GM23338 (cell line): ENCODE measurements around the gene ELP2. TPM values are rescaled to one million over a fixed set of nuclear protein-coding genes. Genes with fewer than 3 reads are reported as not detected.

Experiments
- ATAC-seq: fragments of 200-7000 bp; cut with Tn5 transposase; 3 replicates; pipeline ENCODE4 v1.9.1; 2020
- DNase-seq: peaks from one replicate; pipeline ENCODE4 v3.0.0-alpha.2; 2015; ENCODE audit warnings: low spot score
- H2AFZ ChIP-seq: fragments of 200-600 bp; sonication (generic); 2 replicates; pipeline ENCODE4 v1.8.0; 2016; ENCODE audit warnings: antibody characterized with exemption, mild to moderate bottlenecking, moderate library complexity
- H3F3A ChIP-seq: fragments of 200-600 bp; sonication (generic); replicated peaks from 2 replicates; pipeline ENCODE4 v1.8.0; 2017; ENCODE audit warnings: antibody characterized with exemption, mixed run types, low read depth
- H3K27ac ChIP-seq: fragments of 200-600 bp; sonication (generic); 2 replicates; pipeline ENCODE4 v1.6.1; 2016; ENCODE audit warnings: low read depth
- H3K27me3 ChIP-seq: fragments of 200-600 bp; sonication (generic); 2 replicates; pipeline ENCODE4 v1.8.0; 2016; ENCODE audit warnings: mild to moderate bottlenecking, mixed run types, moderate library complexity; ENCODE audit not compliant: insufficient read depth
- H3K36me3 ChIP-seq: fragments of 200-600 bp; sonication (generic); 2 replicates; pipeline ENCODE4 v1.8.0; 2016; ENCODE audit warnings: mild to moderate bottlenecking; ENCODE audit not compliant: insufficient read depth
- H3K4me1 ChIP-seq: fragments of 200-600 bp; sonication (generic); 2 replicates; pipeline ENCODE4 v1.8.0; 2016; ENCODE audit warnings: mild to moderate bottlenecking, moderate library complexity; ENCODE audit not compliant: insufficient read depth
- H3K4me2 ChIP-seq: fragments of 200-600 bp; sonication (generic); 2 replicates; pipeline ENCODE4 v1.7.1; 2017; ENCODE audit warnings: mixed run types
- H3K4me3 ChIP-seq: fragments of 200-600 bp; sonication (generic); 2 replicates; pipeline ENCODE4 v1.6.1; 2016; ENCODE audit warnings: mixed run types
- H3K79me2 ChIP-seq: fragments of 200-600 bp; sonication (generic); replicated peaks from 2 replicates; pipeline ENCODE4 v1.8.0; 2017; ENCODE audit warnings: mild to moderate bottlenecking; ENCODE audit not compliant: insufficient read depth
- H3K9me2 ChIP-seq: fragments of 200-600 bp; sonication (generic); 2 replicates; pipeline ENCODE4 v1.8.0; 2017; ENCODE audit not compliant: insufficient read depth
- H4K20me1 ChIP-seq: fragments of 200-600 bp; sonication (generic); replicated peaks from 2 replicates; pipeline ENCODE4 v1.8.0; 2017; ENCODE audit warnings: mild to moderate bottlenecking; ENCODE audit not compliant: insufficient read depth
- H3K27ac Mint-ChIP-seq: 2 replicates; pipeline ENCODE4 v1.8.0; 2020; ENCODE audit warnings: inconsistent platforms, mild to moderate bottlenecking, moderate library complexity, mixed read lengths
- H3K27me3 Mint-ChIP-seq: 3 replicates; pipeline ENCODE4 v1.8.0; 2022; ENCODE audit warnings: low read depth, mild to moderate bottlenecking, moderate library complexity, mixed read lengths, inconsistent platforms; ENCODE audit not compliant: insufficient read depth, poor library complexity
- H3K36me3 Mint-ChIP-seq: 3 replicates; pipeline ENCODE4 v1.8.0; 2021; ENCODE audit warnings: low read depth, mild to moderate bottlenecking, inconsistent platforms, moderate library complexity, mixed read lengths
- H3K4me1 Mint-ChIP-seq: 3 replicates; pipeline ENCODE4 v1.8.0; 2020; ENCODE audit warnings: mild to moderate bottlenecking, inconsistent platforms, mixed read lengths
- H3K4me3 Mint-ChIP-seq: 3 replicates; pipeline ENCODE4 v1.8.0; 2021; ENCODE audit warnings: moderate library complexity, mild to moderate bottlenecking, inconsistent platforms, mixed read lengths
- H3K9me3 Mint-ChIP-seq: 3 replicates; pipeline ENCODE4 v1.8.0; 2020; ENCODE audit warnings: moderate library complexity, mild to moderate bottlenecking, inconsistent platforms, mixed read lengths
- EZH2phosphoT487 ChIP-seq: fragments of 200-600 bp; sonication (generic); IDR thresholded peaks from one replicate; pipeline ENCODE4 v1.8.1; 2018; ENCODE audit warnings: antibody characterized with exemption; ENCODE audit not compliant: unreplicated experiment
- POLR2AphosphoS5 ChIP-seq: IDR thresholded peaks from 2 replicates; pipeline ENCODE4 v1.6.1; 2016; ENCODE audit warnings: antibody characterized with exemption, low read depth
- polyA plus RNA-seq: library from polyadenylated mRNA; unstranded; fragments of >200 nt; fragmentation: Nextera tagmentation; extraction: Ambion mirVana; gene quantifications from 2 replicates; pipeline ENCODE4 v1.2.1, GENCODE V29; 2016
- total RNA-seq: library from RNA; depleted of rRNA; stranded (reverse); fragments of >200 nt; shearing (Covaris generic); gene quantifications from 2 replicates; pipeline ENCODE4 v1.2.3, GENCODE V29; 2014
- TF ChIP-seq, protein P1 (sequence below), 2 experiments: fragments of 200-600 bp in 1 of 2; sonication (generic) in 1 of 2; conservative IDR thresholded peaks; 2 replicates each; pipeline versions ENCODE4 v1.5.1 to v1.6.1; 2016 to 2017; ENCODE audit warnings: antibody characterized with exemption in 2 of 2, low read depth in 2 of 2, mild to moderate bottlenecking in 2 of 2, moderate library complexity in 1 of 2
- TF ChIP-seq, protein P2 (sequence below): IDR thresholded peaks from one replicate; pipeline ENCODE4 v1.6.1; 2018; ENCODE audit warnings: antibody characterized with exemption; ENCODE audit not compliant: unreplicated experiment
- TF ChIP-seq, protein P3 (sequence below): fragments of 250-450 bp; sonication (Bioruptor Pico); IDR thresholded peaks from 2 replicates; pipeline ENCODE4 v1.5.0; 2020; ENCODE audit warnings: mild to moderate bottlenecking, moderate library complexity

ELP2 gene
- total and polyA plus RNA-seq, 2 experiments from 2014 or later, result 119 to 135 TPM

DNA sequence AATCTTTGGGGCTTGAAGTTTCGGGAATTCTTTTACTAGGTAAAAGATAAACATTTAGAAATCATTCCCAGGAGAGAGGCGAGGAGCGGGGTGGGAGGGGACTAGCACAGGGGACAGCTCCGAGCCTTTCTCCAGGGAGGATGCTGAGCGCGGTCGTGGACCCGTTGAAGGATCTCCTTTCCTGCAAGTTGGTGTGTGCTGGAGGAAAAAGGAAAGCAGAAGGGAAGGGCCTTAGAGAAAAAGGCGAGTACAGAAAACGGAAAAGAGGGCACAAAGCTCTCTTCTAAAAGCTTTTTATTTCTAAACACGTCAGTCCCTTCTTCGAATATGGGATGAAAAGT is 1.2 kb upstream of the ELP2 start:
- H3K9me2 ChIP-seq, result no peaks in the 10 kb centered on the region
- no peak overlapping the region for H3K27ac Mint-ChIP-seq
- no peak overlapping the region for H3K27ac ChIP-seq
- peak overlapping the region; percentile 92 for H3K4me3 ChIP-seq
- H3K9me3 Mint-ChIP-seq, result no peaks in the 10 kb centered on the region; the same call in 2 of the 3 replicates
- peak; percentile 16 for ATAC-seq
- peaks cover 32% of the 10 kb centered on the region for H3K4me1 ChIP-seq
- H3K27me3 ChIP-seq, result no peaks in the 10 kb centered on the region
- peak overlapping the region; percentile 78 for H3K4me2 ChIP-seq
- peaks cover 24% of the 10 kb centered on the region for H4K20me1 ChIP-seq
- DNase-seq, result peak; percentile 52
- TF ChIP-seq, protein P1, sequence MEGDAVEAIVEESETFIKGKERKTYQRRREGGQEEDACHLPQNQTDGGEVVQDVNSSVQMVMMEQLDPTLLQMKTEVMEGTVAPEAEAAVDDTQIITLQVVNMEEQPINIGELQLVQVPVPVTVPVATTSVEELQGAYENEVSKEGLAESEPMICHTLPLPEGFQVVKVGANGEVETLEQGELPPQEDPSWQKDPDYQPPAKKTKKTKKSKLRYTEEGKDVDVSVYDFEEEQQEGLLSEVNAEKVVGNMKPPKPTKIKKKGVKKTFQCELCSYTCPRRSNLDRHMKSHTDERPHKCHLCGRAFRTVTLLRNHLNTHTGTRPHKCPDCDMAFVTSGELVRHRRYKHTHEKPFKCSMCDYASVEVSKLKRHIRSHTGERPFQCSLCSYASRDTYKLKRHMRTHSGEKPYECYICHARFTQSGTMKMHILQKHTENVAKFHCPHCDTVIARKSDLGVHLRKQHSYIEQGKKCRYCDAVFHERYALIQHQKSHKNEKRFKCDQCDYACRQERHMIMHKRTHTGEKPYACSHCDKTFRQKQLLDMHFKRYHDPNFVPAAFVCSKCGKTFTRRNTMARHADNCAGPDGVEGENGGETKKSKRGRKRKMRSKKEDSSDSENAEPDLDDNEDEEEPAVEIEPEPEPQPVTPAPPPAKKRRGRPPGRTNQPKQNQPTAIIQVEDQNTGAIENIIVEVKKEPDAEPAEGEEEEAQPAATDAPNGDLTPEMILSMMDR (conservative IDR thresholded peaks at IDR 0.05; ENCODE audit: low read depth in 2 of 2), result no peak
- TF ChIP-seq, protein P2, sequence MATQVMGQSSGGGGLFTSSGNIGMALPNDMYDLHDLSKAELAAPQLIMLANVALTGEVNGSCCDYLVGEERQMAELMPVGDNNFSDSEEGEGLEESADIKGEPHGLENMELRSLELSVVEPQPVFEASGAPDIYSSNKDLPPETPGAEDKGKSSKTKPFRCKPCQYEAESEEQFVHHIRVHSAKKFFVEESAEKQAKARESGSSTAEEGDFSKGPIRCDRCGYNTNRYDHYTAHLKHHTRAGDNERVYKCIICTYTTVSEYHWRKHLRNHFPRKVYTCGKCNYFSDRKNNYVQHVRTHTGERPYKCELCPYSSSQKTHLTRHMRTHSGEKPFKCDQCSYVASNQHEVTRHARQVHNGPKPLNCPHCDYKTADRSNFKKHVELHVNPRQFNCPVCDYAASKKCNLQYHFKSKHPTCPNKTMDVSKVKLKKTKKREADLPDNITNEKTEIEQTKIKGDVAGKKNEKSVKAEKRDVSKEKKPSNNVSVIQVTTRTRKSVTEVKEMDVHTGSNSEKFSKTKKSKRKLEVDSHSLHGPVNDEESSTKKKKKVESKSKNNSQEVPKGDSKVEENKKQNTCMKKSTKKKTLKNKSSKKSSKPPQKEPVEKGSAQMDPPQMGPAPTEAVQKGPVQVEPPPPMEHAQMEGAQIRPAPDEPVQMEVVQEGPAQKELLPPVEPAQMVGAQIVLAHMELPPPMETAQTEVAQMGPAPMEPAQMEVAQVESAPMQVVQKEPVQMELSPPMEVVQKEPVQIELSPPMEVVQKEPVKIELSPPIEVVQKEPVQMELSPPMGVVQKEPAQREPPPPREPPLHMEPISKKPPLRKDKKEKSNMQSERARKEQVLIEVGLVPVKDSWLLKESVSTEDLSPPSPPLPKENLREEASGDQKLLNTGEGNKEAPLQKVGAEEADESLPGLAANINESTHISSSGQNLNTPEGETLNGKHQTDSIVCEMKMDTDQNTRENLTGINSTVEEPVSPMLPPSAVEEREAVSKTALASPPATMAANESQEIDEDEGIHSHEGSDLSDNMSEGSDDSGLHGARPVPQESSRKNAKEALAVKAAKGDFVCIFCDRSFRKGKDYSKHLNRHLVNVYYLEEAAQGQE, result peak; percentile 21
- H3K4me3 Mint-ChIP-seq, result peak overlapping the region; percentile 98
- H3F3A ChIP-seq, result no peaks in the 10 kb centered on the region
- H3K27me3 Mint-ChIP-seq, result peaks cover 6% of the 10 kb centered on the region
- H3K36me3 Mint-ChIP-seq, result peaks cover 26% of the 10 kb centered on the region
- H3K4me1 Mint-ChIP-seq, result peaks cover 23% of the 10 kb centered on the region
- peaks cover 20% of the 10 kb centered on the region; the same call in 1 of the 2 replicates for H3K36me3 ChIP-seq
- H3K79me2 ChIP-seq, result peaks cover 64% of the 10 kb centered on the region
- peak overlapping the region; percentile 100 for H2AFZ ChIP-seq

DNA sequence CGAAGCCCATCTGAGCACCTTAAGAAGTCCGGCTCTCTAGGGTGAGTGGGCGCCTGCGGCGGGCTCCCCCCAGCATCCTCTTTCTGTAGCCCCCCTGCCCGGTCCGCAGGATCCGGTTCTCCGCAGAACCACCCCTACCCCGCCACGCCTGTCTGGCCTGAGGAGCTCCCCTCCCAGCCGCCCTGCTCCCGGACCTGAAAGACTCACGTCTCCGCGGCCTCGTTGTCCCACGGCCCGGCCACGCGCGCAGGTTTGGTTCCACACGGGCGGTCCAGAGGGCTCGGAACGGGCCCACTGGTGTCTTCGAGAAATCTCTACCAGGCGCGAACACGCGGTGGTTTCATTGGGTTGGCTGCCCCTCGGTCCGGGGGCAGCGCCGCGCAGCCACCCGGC is 796 bp upstream of the ELP2 start:
- peaks cover 68% of the 10 kb centered on the region for H3K79me2 ChIP-seq
- peaks cover 32% of the 10 kb centered on the region for H3K4me1 ChIP-seq
- TF ChIP-seq EZH2phosphoT487 (no peak), POLR2AphosphoS5 (peak; percentile 66; the same call in 1 of the 2 replicates)
- TF ChIP-seq, protein P3, sequence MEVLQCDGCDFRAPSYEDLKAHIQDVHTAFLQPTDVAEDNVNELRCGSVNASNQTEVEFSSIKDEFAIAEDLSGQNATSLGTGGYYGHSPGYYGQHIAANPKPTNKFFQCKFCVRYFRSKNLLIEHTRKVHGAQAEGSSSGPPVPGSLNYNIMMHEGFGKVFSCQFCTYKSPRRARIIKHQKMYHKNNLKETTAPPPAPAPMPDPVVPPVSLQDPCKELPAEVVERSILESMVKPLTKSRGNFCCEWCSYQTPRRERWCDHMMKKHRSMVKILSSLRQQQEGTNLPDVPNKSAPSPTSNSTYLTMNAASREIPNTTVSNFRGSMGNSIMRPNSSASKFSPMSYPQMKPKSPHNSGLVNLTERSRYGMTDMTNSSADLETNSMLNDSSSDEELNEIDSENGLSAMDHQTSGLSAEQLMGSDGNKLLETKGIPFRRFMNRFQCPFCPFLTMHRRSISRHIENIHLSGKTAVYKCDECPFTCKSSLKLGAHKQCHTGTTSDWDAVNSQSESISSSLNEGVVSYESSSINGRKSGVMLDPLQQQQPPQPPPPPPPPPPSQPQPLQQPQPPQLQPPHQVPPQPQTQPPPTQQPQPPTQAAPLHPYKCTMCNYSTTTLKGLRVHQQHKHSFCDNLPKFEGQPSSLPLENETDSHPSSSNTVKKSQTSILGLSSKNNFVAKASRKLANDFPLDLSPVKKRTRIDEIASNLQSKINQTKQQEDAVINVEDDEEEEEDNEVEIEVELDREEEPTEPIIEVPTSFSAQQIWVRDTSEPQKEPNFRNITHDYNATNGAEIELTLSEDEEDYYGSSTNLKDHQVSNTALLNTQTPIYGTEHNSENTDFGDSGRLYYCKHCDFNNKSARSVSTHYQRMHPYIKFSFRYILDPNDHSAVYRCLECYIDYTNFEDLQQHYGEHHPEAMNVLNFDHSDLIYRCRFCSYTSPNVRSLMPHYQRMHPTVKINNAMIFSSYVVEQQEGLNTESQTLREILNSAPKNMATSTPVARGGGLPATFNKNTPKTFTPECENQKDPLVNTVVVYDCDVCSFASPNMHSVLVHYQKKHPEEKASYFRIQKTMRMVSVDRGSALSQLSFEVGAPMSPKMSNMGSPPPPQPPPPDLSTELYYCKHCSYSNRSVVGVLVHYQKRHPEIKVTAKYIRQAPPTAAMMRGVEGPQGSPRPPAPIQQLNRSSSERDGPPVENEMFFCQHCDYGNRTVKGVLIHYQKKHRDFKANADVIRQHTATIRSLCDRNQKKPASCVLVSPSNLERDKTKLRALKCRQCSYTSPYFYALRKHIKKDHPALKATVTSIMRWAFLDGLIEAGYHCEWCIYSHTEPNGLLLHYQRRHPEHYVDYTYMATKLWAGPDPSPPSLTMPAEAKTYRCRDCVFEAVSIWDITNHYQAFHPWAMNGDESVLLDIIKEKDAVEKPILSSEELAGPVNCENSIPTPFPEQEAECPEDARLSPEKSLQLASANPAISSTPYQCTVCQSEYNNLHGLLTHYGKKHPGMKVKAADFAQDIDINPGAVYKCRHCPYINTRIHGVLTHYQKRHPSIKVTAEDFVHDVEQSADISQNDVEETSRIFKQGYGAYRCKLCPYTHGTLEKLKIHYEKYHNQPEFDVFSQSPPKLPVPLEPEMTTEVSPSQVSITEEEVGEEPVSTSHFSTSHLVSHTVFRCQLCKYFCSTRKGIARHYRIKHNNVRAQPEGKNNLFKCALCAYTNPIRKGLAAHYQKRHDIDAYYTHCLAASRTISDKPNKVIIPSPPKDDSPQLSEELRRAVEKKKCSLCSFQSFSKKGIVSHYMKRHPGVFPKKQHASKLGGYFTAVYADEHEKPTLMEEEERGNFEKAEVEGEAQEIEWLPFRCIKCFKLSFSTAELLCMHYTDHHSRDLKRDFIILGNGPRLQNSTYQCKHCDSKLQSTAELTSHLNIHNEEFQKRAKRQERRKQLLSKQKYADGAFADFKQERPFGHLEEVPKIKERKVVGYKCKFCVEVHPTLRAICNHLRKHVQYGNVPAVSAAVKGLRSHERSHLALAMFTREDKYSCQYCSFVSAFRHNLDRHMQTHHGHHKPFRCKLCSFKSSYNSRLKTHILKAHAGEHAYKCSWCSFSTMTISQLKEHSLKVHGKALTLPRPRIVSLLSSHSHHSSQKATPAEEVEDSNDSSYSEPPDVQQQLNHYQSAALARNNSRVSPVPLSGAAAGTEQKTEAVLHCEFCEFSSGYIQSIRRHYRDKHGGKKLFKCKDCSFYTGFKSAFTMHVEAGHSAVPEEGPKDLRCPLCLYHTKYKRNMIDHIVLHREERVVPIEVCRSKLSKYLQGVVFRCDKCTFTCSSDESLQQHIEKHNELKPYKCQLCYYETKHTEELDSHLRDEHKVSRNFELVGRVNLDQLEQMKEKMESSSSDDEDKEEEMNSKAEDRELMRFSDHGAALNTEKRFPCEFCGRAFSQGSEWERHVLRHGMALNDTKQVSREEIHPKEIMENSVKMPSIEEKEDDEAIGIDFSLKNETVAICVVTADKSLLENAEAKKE (CRISPR knock-in tag), result no peak
- Mint-ChIP-seq H3K27me3 (peaks cover 6% of the 10 kb centered on the region), H3K9me3 (no peaks in the 10 kb centered on the region; the same call in 2 of the 3 replicates), H3K36me3 (peaks cover 25% of the 10 kb centered on the region), H3K4me3 (peak overlapping the region; percentile 98), H3K27ac (no peak overlapping the region), H3K4me1 (peaks cover 23% of the 10 kb centered on the region)
- H4K20me1 ChIP-seq, result peaks cover 26% of the 10 kb centered on the region
- H3K9me2 ChIP-seq, result no peaks in the 10 kb centered on the region
- ATAC-seq (peak; percentile 30), DNase-seq (peak; percentile 46)
- H3K4me3 ChIP-seq, result peak overlapping the region; percentile 92
- H3K36me3 ChIP-seq, result peaks cover 20% of the 10 kb centered on the region; the same call in 1 of the 2 replicates
- H3K27ac ChIP-seq, result peak overlapping the region; percentile 76
- no peaks in the 10 kb centered on the region for H3K27me3 ChIP-seq
- H3K4me2 ChIP-seq, result peak overlapping the region; percentile 78
- H2AFZ ChIP-seq, result peak overlapping the region; percentile 100
- no peaks in the 10 kb centered on the region for H3F3A ChIP-seq
